ENCODE data around the gene SLC30A7.

DNA sequence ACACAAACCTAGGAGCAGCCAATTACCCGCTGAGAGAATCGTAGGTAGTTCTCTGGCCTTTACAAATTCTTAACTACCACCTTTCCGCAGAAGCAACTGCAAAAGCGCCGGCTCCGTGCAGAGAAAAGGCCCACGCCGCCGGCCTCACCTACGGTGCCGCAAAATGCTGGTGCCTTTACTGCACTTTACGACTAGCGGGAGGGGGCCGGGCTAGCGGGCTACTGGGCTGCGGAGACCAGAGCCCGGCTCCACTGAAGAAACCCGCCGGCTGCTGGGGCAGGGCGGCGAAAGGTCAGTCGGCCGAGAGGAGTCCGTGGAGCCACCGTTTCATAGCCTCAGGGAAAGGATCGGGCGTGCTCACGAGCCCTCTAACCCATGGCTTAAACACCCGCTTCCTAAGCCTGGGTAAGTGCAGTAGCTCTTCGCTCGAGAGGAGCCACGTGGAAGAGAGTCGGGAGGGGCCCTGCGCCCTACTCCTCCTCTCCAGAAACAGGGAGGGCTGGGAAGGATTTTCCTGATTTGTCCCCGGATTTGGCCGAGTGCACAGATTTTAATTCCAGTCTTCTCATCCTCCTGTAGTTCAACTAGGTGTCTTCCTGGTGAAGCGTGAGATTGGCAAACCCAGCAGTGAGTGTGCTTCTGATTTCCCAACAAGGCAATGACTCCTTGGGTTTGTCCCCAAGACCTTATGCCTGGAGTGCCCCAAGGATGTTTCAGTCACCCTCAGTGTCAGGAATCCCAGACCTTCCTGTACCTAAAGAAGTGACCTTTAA is 130.0 kb downstream of the SLC30A7 start, which contains the start of gene DPH5:
- TF ChIP-seq EP300 (IDR thresholded peaks at IDR 0.05; ENCODE audit: borderline replicate concordance) (no peak), TCF12 (IDR thresholded peaks at IDR 0.05; ENCODE audit: low read depth) (peak; percentile 64), TAF1 (IDR thresholded peaks at IDR 0.05; ENCODE audit: low read depth) (peak; percentile 98), CREB1 (IDR thresholded peaks at IDR 0.05; ENCODE audit: low read depth) (peak; percentile 42; the same call in 1 of the 2 replicates), EGR1 (IDR thresholded peaks at IDR 0.05) (no peak), ZBTB7A (IDR thresholded peaks at IDR 0.05; ENCODE audit: low read depth) (no peak), YY1 (IDR thresholded peaks at IDR 0.05; ENCODE audit: low read depth) (no peak), RAD21 (IDR thresholded peaks at IDR 0.05; ENCODE audit: low read depth) (no peak)
- TF ChIP-seq, protein P1, sequence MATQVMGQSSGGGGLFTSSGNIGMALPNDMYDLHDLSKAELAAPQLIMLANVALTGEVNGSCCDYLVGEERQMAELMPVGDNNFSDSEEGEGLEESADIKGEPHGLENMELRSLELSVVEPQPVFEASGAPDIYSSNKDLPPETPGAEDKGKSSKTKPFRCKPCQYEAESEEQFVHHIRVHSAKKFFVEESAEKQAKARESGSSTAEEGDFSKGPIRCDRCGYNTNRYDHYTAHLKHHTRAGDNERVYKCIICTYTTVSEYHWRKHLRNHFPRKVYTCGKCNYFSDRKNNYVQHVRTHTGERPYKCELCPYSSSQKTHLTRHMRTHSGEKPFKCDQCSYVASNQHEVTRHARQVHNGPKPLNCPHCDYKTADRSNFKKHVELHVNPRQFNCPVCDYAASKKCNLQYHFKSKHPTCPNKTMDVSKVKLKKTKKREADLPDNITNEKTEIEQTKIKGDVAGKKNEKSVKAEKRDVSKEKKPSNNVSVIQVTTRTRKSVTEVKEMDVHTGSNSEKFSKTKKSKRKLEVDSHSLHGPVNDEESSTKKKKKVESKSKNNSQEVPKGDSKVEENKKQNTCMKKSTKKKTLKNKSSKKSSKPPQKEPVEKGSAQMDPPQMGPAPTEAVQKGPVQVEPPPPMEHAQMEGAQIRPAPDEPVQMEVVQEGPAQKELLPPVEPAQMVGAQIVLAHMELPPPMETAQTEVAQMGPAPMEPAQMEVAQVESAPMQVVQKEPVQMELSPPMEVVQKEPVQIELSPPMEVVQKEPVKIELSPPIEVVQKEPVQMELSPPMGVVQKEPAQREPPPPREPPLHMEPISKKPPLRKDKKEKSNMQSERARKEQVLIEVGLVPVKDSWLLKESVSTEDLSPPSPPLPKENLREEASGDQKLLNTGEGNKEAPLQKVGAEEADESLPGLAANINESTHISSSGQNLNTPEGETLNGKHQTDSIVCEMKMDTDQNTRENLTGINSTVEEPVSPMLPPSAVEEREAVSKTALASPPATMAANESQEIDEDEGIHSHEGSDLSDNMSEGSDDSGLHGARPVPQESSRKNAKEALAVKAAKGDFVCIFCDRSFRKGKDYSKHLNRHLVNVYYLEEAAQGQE (IDR thresholded peaks at IDR 0.05; ENCODE audit: low read depth) = no peak

Measured in Ishikawa (cell line).